Smooth muscle cell of trachea (primary cell): Measurements from ENCODE around the gene CXCL12. TPM values are rescaled to one million over a fixed set of nuclear protein-coding genes. Genes with fewer than 3 reads are reported as not detected.

ENCODE experiments used
- total RNA-seq: library from RNA; depleted of rRNA; stranded (reverse); fragments of >200 nt; gene quantifications from 2 replicates; pipeline ENCODE4 v1.2.1, GENCODE V29; 2014

CXCL12 gene
- 42.0 and 133 TPM in 2 replicates for total RNA-seq

DNA sequence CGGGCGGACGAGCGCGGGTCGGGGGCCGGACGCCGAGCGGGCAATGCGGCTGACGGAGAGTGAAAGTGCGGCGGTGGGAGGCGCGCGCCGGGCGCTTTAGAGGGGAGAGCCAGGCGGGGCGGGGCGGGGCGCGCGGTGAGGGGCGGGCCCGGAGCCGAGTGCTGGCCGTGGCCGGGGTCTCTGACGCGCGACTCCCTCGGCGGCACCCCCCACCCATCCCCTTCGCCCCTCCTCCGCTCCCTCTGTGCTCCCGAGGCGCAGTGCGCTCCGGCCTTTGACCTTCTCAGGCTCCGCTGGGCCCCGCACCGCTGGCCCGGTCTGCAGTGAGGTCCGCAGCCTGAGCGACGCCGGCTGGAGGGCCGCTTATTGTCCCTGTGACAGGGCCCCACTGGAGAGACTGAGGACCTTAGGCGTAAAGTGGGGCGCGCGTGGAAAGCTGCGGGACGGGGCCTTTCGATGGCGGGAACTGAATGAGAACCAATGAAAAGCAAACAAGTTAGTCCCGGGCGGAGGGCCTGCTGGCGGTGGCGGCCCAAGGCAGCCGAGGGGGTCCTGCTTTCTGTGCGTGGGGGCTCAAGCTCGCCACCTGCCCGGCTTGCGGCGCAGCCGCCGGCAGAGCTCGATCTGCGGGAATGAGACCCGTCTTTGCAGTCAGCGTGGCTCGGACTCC is at the start of gene CXCL12:
Gene CXCL12 (minus strand): TSS at position 72 of the 670 bp plus-strand sequence. CDS start 92 bp downstream, outside the sequence.

